ENCODE results near the gene ARFRP1. TPM values are rescaled to one million over a fixed set of nuclear protein-coding genes. Genes with fewer than 3 reads are reported as not detected.
A peak's percentile ranks its signal among the peaks of the same experiment; 100 is the strongest.

The ARFRP1 gene
- total and polyA plus RNA-seq, 2 of the 13 experiments (the other 11 are each of a cell fraction or from before 2014, with no cell fraction given): 32.0 to 51.1 TPM

DNA sequence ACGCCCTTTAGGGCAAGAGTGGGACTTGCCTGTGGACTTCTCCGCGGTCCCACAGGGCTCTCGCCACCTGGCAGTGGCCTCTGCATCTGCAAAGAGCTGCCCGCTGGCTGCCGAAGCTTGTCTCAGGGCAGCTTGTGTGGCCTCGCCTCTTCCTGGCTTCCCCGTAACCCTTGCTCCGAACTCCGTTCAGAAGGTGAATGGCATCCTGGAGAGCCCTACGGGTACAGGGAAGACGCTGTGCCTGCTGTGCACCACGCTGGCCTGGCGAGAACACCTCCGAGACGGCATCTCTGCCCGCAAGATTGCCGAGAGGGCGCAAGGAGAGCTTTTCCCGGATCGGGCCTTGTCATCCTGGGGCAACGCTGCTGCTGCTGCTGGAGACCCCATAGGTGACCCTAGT is 46.7 kb downstream of the ARFRP1 start:
- ChIA-PET POLR2A (no interaction called here), CTCF (ENCODE audit: low intra/inter-chr PET ratio, low total read pairs) (no interaction called here)
- ATAC-seq (no peak), FAIRE-seq (no peak), DNase-seq (ENCODE audit: low spot score) (no peak)
- BruUV-seq (replicated peaks): no TSS peak
- Histone ChIP-seq H3K9me3 (ENCODE audit: low read length) (no peaks in the 10 kb centered on the region), H3K36me3 (replicated peaks in 1 of 2; ENCODE audit: control insufficient read depth in 1 of 2, insufficient read depth in 2 of 2, low read length in 2 of 2) (peaks cover 26 to 40% of the 10 kb centered on the region in 2 experiments), H3K79me2 (ENCODE audit: insufficient read depth, low read length) (peaks cover 17% of the 10 kb centered on the region), H3K27me3 (ENCODE audit: control insufficient read depth in 1 of 2, insufficient read depth in 2 of 2, low read length in 2 of 2) (no peaks in the 10 kb centered on the region; a peak in 1 of 5 replicates), H3K4me2 (ENCODE audit: low read depth, low read length) (no peak overlapping the region), H3K9ac (ENCODE audit: insufficient read depth, low read depth, low read length) (no peak overlapping the region), H2AFZ (ENCODE audit: low read length) (no peak overlapping the region), H3K4me1 (ENCODE audit: insufficient read depth, low read length) (peaks cover 31% of the 10 kb centered on the region), H4K20me1 (ENCODE audit: insufficient read depth, low read length) (no peaks in the 10 kb centered on the region), H3K27ac (ENCODE audit: extremely low read length, insufficient read depth, low read length) (no peak overlapping the region), H3K4me3 (replicated peaks in 1 of 3; ENCODE audit: insufficient read depth in 1 of 3, low read depth in 2 of 3, low read length in 3 of 3) (no peak overlapping the region)
- in situ Hi-C loops (cut with HindIII; ENCODE audit: extremely low pct_ligation_motif_present, low pct_unique_long_range_greater_than_20kb) (no loop called here), intact Hi-C loops (cut with micrococcal nuclease; ENCODE audit: unreplicated experiment) (no loop called here)
- WGBS (ENCODE audit: low lambda C conversion rate): 98% methylated on average over 22 of the region's 22 CpGs
- TF ChIP-seq, protein P1, sequence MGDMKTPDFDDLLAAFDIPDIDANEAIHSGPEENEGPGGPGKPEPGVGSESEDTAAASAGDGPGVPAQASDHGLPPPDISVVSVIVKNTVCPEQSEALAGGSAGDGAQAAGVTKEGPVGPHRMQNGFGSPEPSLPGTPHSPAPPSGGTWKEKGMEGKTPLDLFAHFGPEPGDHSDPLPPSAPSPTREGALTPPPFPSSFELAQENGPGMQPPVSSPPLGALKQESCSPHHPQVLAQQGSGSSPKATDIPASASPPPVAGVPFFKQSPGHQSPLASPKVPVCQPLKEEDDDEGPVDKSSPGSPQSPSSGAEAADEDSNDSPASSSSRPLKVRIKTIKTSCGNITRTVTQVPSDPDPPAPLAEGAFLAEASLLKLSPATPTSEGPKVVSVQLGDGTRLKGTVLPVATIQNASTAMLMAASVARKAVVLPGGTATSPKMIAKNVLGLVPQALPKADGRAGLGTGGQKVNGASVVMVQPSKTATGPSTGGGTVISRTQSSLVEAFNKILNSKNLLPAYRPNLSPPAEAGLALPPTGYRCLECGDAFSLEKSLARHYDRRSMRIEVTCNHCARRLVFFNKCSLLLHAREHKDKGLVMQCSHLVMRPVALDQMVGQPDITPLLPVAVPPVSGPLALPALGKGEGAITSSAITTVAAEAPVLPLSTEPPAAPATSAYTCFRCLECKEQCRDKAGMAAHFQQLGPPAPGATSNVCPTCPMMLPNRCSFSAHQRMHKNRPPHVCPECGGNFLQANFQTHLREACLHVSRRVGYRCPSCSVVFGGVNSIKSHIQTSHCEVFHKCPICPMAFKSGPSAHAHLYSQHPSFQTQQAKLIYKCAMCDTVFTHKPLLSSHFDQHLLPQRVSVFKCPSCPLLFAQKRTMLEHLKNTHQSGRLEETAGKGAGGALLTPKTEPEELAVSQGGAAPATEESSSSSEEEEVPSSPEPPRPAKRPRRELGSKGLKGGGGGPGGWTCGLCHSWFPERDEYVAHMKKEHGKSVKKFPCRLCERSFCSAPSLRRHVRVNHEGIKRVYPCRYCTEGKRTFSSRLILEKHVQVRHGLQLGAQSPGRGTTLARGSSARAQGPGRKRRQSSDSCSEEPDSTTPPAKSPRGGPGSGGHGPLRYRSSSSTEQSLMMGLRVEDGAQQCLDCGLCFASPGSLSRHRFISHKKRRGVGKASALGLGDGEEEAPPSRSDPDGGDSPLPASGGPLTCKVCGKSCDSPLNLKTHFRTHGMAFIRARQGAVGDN (CRISPR knock-in tag; IDR thresholded peaks at IDR 0.05): peak; percentile 11; the same call in 1 of the 2 replicates
- TF ChIP-seq AGO2 (optimal IDR thresholded peaks at IDR 0.05; ENCODE audit: low read depth, low read length) (peak; percentile 33), HNRNPL (IDR thresholded peaks at IDR 0.05; ENCODE audit: low read depth, low read length) (0 out of 2 replicates have a peak, but pooled peaks have one; percentile 33), MED1 (CRISPR knock-in tag; IDR thresholded peaks at IDR 0.05) (no peak), HES4 (CRISPR knock-in tag; IDR thresholded peaks at IDR 0.05; ENCODE audit: borderline replicate concordance) (no peak), NFIB (CRISPR knock-in tag; IDR thresholded peaks at IDR 0.05; ENCODE audit: borderline replicate concordance) (0 out of 2 replicates have a peak, but pooled peaks have one; percentile 34), ZMAT3 (CRISPR knock-in tag; conservative IDR thresholded peaks at IDR 0.05) (no peak), SP140L (CRISPR knock-in tag; IDR thresholded peaks at IDR 0.05; ENCODE audit: borderline replicate concordance) (no peak)
- TF ChIP-seq, protein P2, sequence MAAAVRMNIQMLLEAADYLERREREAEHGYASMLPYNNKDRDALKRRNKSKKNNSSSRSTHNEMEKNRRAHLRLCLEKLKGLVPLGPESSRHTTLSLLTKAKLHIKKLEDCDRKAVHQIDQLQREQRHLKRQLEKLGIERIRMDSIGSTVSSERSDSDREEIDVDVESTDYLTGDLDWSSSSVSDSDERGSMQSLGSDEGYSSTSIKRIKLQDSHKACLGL (CRISPR knock-in tag; IDR thresholded peaks at IDR 0.05): peak; percentile 24; the same call in 1 of the 2 replicates
- TF ChIP-seq, protein P3, sequence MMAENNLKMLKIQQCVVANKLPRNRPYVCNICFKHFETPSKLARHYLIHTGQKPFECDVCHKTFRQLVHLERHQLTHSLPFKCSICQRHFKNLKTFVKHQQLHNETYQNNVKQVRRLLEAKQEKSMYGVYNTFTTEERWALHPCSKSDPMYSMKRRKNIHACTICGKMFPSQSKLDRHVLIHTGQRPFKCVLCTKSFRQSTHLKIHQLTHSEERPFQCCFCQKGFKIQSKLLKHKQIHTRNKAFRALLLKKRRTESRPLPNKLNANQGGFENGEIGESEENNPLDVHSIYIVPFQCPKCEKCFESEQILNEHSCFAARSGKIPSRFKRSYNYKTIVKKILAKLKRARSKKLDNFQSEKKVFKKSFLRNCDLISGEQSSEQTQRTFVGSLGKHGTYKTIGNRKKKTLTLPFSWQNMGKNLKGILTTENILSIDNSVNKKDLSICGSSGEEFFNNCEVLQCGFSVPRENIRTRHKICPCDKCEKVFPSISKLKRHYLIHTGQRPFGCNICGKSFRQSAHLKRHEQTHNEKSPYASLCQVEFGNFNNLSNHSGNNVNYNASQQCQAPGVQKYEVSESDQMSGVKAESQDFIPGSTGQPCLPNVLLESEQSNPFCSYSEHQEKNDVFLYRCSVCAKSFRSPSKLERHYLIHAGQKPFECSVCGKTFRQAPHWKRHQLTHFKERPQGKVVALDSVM (CRISPR knock-in tag; IDR thresholded peaks at IDR 0.05): no peak
